NCI-H345 (cell line): ENCODE measurements around the gene PPP6R3.

Source experiments
- DNase-seq: peaks from one replicate; lab custom pipeline; 2025; lab: John Stamatoyannopoulos, UW

Gene PPP6R3

GRCh38 chr11:68651985-68652682 is 191.6 kb downstream of the PPP6R3 start:
- DNase-seq = no peak

GRCh38 chr11:68652683-68653156 is 192.2 kb downstream of the PPP6R3 start:
- no peak for DNase-seq

- no peak for DNase-seq
Observed at GRCh38 chr11:68653486-68654430, 193.2 kb downstream of the PPP6R3 start.

- DNase-seq = no peak
Observed at GRCh38 chr11:68654978-68655377, 194.4 kb downstream of the PPP6R3 start.

GRCh38 chr11:68655406-68655805 is 194.9 kb downstream of the PPP6R3 start:
- no peak for DNase-seq

- no peak for DNase-seq
Observed at GRCh38 chr11:68655806-68656205, 195.3 kb downstream of the PPP6R3 start.

- no peak for DNase-seq
Observed at GRCh38 chr11:68657021-68657780, 196.6 kb downstream of the PPP6R3 start.

GRCh38 chr11:68658097-68658496 is 197.5 kb downstream of the PPP6R3 start:
- no peak for DNase-seq

GRCh38 chr11:68658661-68659060 is 198.1 kb downstream of the PPP6R3 start:
- DNase-seq = no peak

- peak; percentile 97 for DNase-seq
Observed at GRCh38 chr11:68659158-68659921, 198.8 kb downstream of the PPP6R3 start.

- no peak for DNase-seq
Observed at GRCh38 chr11:68660066-68660810, 199.7 kb downstream of the PPP6R3 start.

- DNase-seq = no peak
Observed at GRCh38 chr11:68661014-68661413, 200.5 kb downstream of the PPP6R3 start.

- no peak for DNase-seq
Observed at GRCh38 chr11:68661697-68662603, 201.4 kb downstream of the PPP6R3 start.

GRCh38 chr11:68663482-68664010 is 203.0 kb downstream of the PPP6R3 start:
- no peak for DNase-seq

- DNase-seq = no peak
Observed at GRCh38 chr11:68664141-68664540, 203.6 kb downstream of the PPP6R3 start.

GRCh38 chr11:68664906-68665305 is 204.4 kb downstream of the PPP6R3 start:
- no peak for DNase-seq
